NCI-H2107 (cell line): ENCODE data around the gene SLFN5.
A peak's percentile ranks its signal among the peaks of the same experiment; 100 is the strongest.
"Not testable (repeated sequence)": the region's sequence is repeated elsewhere in the genome, so short reads cannot be mapped to it uniquely, and the experiment has no call there.

ENCODE experiments used
- DNase-seq: peaks from one replicate; lab custom pipeline; 2025; lab: John Stamatoyannopoulos, UW

Gene SLFN5

GRCh38 chr17:35242158-35242804 is 591 bp upstream of the SLFN5 start:
- peak; percentile 82 for DNase-seq

DNA sequence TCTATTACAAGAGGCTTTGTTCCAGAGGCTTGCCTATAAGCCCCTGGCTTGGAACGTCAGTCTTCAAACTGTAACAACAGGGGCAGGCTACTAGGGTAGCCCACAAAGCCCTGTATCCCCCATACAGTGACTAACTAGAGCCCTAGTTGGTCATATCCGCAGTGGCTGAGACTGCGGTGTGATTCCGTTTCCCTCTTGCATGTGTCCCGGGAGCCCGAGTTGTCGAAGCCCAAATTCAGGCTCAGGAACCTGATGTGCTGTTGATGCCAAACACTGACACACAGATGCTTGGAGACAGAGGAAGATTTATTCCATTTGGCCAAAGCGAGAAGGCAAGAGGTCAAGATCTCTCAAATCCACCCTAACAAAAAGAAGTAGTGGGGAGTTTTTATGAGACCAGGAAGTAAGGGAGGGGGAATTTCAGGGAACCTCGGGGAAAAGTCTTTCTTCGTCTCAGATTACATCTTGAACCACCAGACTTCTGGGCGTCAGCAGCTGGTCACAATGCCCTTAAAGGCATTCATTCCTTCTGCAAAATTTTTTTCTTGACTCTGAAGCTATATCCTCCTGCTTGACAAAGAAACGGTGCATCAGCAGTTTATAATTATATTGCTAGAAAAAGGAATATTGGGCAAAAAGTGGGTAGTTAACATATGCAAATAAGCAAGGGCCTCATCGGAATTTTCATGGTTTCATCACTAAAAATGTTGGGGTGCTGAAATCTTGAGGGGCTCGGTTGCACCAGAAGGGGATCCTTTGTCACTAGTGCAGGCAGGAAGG is 879 bp downstream of the SLFN5 start:
- no peak for DNase-seq

GRCh38 chr17:35244341-35245195 is 1.7 kb downstream of the SLFN5 start:
- DNase-seq: no peak

DNA sequence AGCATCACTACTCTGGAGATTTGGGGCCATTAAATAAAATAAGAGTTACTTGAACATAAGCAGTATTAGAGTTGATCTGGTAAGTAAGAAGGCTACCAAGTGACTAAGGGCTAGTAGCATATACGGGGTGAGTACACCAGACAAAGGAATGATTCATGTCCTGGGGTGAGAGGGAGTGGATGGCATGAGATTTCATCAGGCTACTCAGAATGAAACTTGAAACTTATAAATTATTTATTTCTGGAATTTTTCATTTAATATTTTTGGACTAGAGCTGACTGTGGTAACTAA is 2.3 kb downstream of the SLFN5 start:
- DNase-seq: no peak

GRCh38 chr17:35252651-35253050 is 9.8 kb downstream of the SLFN5 start:
- DNase-seq: no peak

- DNase-seq: no peak
Measured at GRCh38 chr17:35254107-35254773, 11.4 kb downstream of the SLFN5 start.

DNA sequence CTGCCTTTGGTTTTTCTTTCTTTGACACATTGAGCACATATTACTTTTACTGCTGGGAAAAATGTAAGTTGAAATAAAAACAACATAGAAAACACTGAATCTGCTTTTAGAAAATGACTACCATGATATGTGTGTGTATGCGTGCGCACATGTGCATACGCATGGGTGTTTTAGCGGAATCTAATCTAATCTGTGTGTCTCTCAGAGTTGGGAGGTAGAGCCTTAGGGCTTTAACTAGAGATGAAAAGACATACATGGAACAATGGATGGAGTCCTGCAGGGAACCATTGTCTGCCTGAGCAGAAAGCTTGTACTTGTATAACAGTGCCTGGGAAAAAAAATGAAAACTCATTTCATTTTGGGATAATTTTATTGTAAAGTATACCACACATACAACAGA is 12.4 kb downstream of the SLFN5 start:
- no peak for DNase-seq

DNA sequence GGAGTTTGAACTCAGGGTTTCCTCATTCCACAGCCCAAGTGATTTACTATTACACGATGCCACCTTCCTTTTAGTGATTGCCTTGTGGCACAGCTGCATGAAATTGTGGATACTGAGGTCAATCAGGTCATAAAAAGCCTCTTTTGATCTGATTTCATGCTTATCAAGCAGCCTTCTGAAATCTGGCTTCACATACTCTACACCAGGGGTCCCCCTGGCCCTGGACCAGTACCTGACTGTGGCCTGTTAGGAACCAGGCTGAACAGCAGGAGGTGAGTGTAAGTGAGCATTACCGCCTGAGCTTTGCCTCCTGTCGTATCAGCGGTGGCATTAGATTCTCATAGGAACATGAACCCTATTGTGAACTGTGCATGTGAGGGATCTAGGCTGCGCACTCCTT is 13.8 kb downstream of the SLFN5 start:
- peak; percentile 12 for DNase-seq

DNA sequence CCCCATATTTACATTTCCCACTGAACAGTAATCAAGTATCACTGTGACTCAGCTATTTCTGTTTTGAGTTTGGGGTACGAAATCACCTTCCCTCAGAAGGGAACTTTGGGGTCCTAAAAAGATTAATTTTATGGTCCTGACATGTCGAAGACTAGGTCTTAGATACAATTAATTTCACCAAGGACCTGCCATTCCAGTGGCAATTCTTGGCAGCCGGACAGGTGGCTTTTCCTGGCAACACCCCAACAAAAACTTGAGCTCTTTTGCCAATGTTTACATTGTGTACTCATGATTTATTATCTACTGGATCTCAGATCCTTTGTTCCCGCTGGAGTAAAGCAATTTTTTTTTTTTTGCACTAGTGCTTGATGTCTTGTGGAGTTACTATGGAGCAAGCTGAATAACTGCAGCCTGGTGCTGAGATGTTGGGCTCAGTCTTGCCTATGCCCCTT is 14.4 kb downstream of the SLFN5 start:
- peak; percentile 65 for DNase-seq

DNA sequence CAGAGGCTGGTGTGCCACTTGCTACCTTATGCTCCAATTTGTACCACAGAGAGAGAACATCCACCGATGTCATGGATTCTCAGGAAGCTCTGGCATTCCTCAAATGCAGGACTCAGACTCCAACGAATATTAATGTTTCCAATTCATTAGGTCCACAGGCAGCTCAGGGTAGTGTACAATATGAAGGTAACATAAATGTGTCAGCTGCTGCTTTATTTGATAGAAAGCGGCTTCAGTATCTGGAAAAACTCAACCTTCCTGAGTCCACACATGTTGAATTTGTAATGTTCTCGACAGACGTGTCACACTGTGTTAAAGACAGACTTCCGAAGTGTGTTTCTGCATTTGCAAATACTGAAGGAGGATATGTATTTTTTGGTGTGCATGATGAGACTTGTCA is 16.1 kb downstream of the SLFN5 start:
- no peak for DNase-seq

DNA sequence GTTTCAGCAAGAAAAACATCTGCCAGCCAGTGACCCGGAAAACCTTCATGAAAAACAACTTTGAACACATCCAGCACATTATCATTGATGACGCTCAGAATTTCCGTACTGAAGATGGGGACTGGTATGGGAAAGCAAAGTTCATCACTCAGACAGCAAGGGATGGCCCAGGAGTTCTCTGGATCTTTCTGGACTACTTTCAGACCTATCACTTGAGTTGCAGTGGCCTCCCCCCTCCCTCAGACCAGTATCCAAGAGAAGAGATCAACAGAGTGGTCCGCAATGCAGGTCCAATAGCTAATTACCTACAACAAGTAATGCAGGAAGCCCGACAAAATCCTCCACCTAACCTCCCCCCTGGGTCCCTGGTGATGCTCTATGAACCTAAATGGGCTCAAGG is 22.2 kb downstream of the SLFN5 start:
- DNase-seq: no peak

DNA sequence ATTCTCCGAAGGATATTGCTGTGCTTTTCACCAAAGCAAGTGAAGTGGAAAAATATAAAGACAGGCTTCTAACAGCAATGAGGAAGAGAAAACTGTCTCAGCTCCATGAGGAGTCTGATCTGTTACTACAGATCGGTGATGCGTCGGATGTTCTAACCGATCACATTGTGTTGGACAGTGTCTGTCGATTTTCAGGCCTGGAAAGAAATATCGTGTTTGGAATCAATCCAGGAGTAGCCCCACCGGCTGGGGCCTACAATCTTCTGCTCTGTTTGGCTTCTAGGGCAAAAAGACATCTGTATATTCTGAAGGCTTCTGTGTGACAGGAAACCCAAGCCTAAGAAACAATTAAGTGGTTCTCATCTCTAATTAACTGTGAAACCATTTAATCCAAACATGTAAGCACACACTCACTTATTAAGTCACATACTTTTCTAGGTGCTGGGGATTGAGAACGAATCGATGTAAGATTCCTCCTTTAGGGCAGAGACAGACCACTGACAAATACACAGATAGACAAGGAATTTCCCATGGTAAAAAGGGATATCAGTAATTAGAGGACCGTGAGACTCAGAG is 22.8 kb downstream of the SLFN5 start:
- no peak for DNase-seq

- DNase-seq: not testable (repeated sequence)
Measured at GRCh38 chr17:35274167-35275066, 31.5 kb downstream of the SLFN5 start.

DNA sequence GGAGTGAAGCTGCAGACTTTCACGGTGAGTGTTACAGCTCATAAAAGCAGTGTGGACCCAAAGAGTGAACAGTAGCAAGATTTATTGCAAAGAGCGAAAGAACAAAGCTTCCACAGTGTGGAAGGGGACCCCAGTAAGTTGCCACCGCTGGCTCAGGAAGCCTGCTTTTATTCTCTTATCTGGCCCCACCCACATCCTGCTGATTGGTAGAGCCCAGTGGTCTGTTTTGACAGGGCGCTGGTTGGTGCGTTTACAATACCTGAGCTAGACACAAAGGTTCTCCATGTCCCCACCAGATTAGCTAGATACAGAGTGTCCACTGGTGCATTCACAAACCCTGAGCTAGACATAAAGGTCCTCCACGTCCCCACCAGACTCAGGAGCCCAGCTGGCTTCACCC is 35.6 kb downstream of the SLFN5 start:
- DNase-seq: not testable (repeated sequence)

DNA sequence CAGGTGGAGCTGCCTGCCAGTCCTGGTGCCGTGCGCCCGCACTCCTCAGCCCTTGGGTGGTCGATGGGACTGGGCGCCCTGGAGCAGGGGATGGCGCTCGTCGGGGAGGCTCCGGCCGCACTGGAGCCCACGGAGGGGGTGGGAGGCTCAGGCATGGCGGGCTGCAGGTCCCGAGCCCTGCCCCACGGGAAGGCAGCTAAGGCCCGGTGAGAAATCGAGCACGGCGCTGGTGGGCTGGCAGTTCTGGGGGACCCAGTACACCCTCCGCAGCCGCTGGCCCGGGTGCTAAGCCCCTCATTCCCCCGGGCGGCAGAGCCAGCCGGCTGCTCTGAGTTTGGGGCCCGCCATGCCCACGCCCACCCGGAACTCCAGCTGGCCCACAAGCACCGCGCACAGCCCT is 36.0 kb downstream of the SLFN5 start:
- DNase-seq: not testable (repeated sequence)

GRCh38 chr17:35283767-35284166 is 40.9 kb downstream of the SLFN5 start:
- no peak for DNase-seq

- no peak for DNase-seq
Measured at GRCh38 chr17:35284955-35285354, 42.1 kb downstream of the SLFN5 start.

- DNase-seq: no peak
Measured at GRCh38 chr17:35286120-35286781, 43.4 kb downstream of the SLFN5 start.

- DNase-seq: no peak
Measured at GRCh38 chr17:35287286-35287811, 44.5 kb downstream of the SLFN5 start.

GRCh38 chr17:35289222-35289621 is 46.4 kb downstream of the SLFN5 start:
- DNase-seq: no peak
